Muscle layer of colon (tissue), 2 donors: ENCODE measurements around the gene SOS2.
A peak's percentile ranks its signal among the peaks of the same experiment; 100 is the strongest.
"Not testable (repeated sequence)": the region's sequence is repeated elsewhere in the genome, so short reads cannot be mapped to it uniquely, and the experiment has no call there.

Experiments used
- H3K27ac ChIP-seq: one replicate; pipeline ENCODE4 v1.7.0; 2013; ENCODE audit warnings: low read depth, mild to moderate bottlenecking, low read length, moderate library complexity
- H3K27me3 ChIP-seq, 2 donors: one replicate each; pipeline ENCODE4 v1.7.0; 2013; ENCODE audit warnings: low read length in 2 of 2, mild to moderate bottlenecking in 2 of 2; ENCODE audit not compliant: insufficient read depth in 2 of 2, control insufficient read depth in 1 of 2
- H3K36me3 ChIP-seq: one replicate; pipeline ENCODE4 v1.7.0; 2013; ENCODE audit warnings: mild to moderate bottlenecking, low read length; ENCODE audit not compliant: insufficient read depth
- H3K4me1 ChIP-seq: one replicate; pipeline ENCODE4 v1.7.0; 2013; ENCODE audit warnings: mild to moderate bottlenecking, low read length; ENCODE audit not compliant: insufficient read depth
- H3K4me3 ChIP-seq, 2 donors: one replicate each; pipeline ENCODE4 v1.7.0; 2013; ENCODE audit warnings: low read length in 2 of 2, low read depth in 1 of 2, mild to moderate bottlenecking in 1 of 2, moderate library complexity in 1 of 2
- H3K9ac ChIP-seq: one replicate; pipeline ENCODE4 v1.7.0; 2013; ENCODE audit warnings: low read length
- H3K9me3 ChIP-seq: one replicate; pipeline ENCODE4 v1.7.0; 2013; ENCODE audit warnings: mild to moderate bottlenecking, low read length
- donor health status: abdominal sarcoma.
- donor health status: Adenocarcinoma of cecum.

Gene SOS2

GRCh38 chr14:50167381-50167780 lies 64.0 kb downstream of the SOS2 start:
- H3K36me3 ChIP-seq, H3K4me1 ChIP-seq, H3K9me3 ChIP-seq, H3K27me3 ChIP-seq, H3K27ac ChIP-seq, H3K9ac ChIP-seq, H3K4me3 ChIP-seq: not testable (repeated sequence)

GRCh38 chr14:50156111-50156510 lies 75.3 kb downstream of the SOS2 start:
- H3K27me3 ChIP-seq = no peaks in the 10 kb centered on the region
- peaks cover 37% of the 10 kb centered on the region for H3K36me3 ChIP-seq
- no peak overlapping the region for H3K9ac ChIP-seq
- H3K27ac ChIP-seq = no peak overlapping the region
- no peak overlapping the region for H3K4me3 ChIP-seq
- no peaks in the 10 kb centered on the region for H3K9me3 ChIP-seq
- H3K4me1 ChIP-seq = no peaks in the 10 kb centered on the region

GRCh38 chr14:50148799-50149198 lies 82.6 kb downstream of the SOS2 start:
- H3K9ac ChIP-seq = no peak overlapping the region
- H3K9me3 ChIP-seq = no peaks in the 10 kb centered on the region
- H3K36me3 ChIP-seq = peaks cover 18% of the 10 kb centered on the region

GRCh38 chr14:50139192-50139591 lies 92.2 kb downstream of the SOS2 start:
- no peak overlapping the region for H3K27ac ChIP-seq
- H3K36me3 ChIP-seq = no peaks in the 10 kb centered on the region
- H3K4me1 ChIP-seq = no peaks in the 10 kb centered on the region
- no peaks in the 10 kb centered on the region for H3K9me3 ChIP-seq
- no peak overlapping the region for H3K9ac ChIP-seq
- H3K27me3 ChIP-seq = no peaks in the 10 kb centered on the region
- H3K4me3 ChIP-seq = no peak overlapping the region

More at GRCh38 chr14:50148799-50149198, 82.6 kb downstream of the SOS2 start:
- Histone ChIP-seq H3K4me1 (no peaks in the 10 kb centered on the region), H3K4me3 (no peak overlapping the region), H3K27me3 (no peaks in the 10 kb centered on the region), H3K27ac (no peak overlapping the region)

- Histone ChIP-seq H3K27ac (no peak overlapping the region), H3K9ac (no peak overlapping the region), H3K27me3 (no peaks in the 10 kb centered on the region), H3K4me1 (no peaks in the 10 kb centered on the region), H3K4me3 (no peak overlapping the region), H3K9me3 (no peaks in the 10 kb centered on the region), H3K36me3 (peaks cover 21% of the 10 kb centered on the region)
These were observed 103.6 kb downstream of the SOS2 start for GRCh38 chr14:50127802-50128201.

GRCh38 chr14:50123062-50123461 lies 108.3 kb downstream of the SOS2 start:
- Histone ChIP-seq H3K36me3 (peaks cover 10% of the 10 kb centered on the region), H3K4me3 (no peak overlapping the region), H3K9ac (no peak overlapping the region), H3K4me1 (no peaks in the 10 kb centered on the region), H3K27me3 (no peaks in the 10 kb centered on the region), H3K9me3 (no peaks in the 10 kb centered on the region), H3K27ac (no peak overlapping the region)

GRCh38 chr14:50122291-50122690 lies 109.1 kb downstream of the SOS2 start:
- H3K27ac ChIP-seq = no peak overlapping the region
- no peaks in the 10 kb centered on the region for H3K9me3 ChIP-seq
- H3K4me3 ChIP-seq = no peak overlapping the region
- H3K4me1 ChIP-seq = no peaks in the 10 kb centered on the region
- no peaks in the 10 kb centered on the region for H3K27me3 ChIP-seq
- no peak overlapping the region for H3K9ac ChIP-seq
- peaks cover 9% of the 10 kb centered on the region for H3K36me3 ChIP-seq

GRCh38 chr14:50121486-50121885 lies 109.9 kb downstream of the SOS2 start:
- Histone ChIP-seq H3K4me1 (peaks cover 5% of the 10 kb centered on the region), H3K27ac (no peak overlapping the region), H3K4me3 (no peak overlapping the region), H3K9me3 (no peaks in the 10 kb centered on the region), H3K27me3 (no peaks in the 10 kb centered on the region), H3K36me3 (peaks cover 9% of the 10 kb centered on the region), H3K9ac (no peak overlapping the region)

GRCh38 chr14:50117456-50117855 lies 113.9 kb downstream of the SOS2 start:
- Histone ChIP-seq H3K4me3 (no peak overlapping the region), H3K27ac (peak overlapping the region; percentile 48), H3K36me3 (peaks cover 12% of the 10 kb centered on the region), H3K9ac (no peak overlapping the region), H3K9me3 (no peaks in the 10 kb centered on the region), H3K27me3 (no peaks in the 10 kb centered on the region), H3K4me1 (peaks cover 12% of the 10 kb centered on the region)

- peak overlapping the region; percentile 87 for H3K27ac ChIP-seq
- peaks cover 12% of the 10 kb centered on the region for H3K4me1 ChIP-seq
- H3K9ac ChIP-seq = peak overlapping the region; percentile 27
- peaks cover 12% of the 10 kb centered on the region for H3K36me3 ChIP-seq
- peak overlapping the region; percentile 23 to 82 for H3K4me3 ChIP-seq
- H3K27me3 ChIP-seq = no peaks in the 10 kb centered on the region
- H3K9me3 ChIP-seq = no peaks in the 10 kb centered on the region
These were observed 114.4 kb downstream of the SOS2 start for GRCh38 chr14:50116966-50117365.

GRCh38 chr14:50116181-50116956 lies 115.0 kb downstream of the SOS2 start, which contains the start of gene VCPKMT:
Gene VCPKMT, minus strand, starts transcription at chr14:50116572. Its CDS starts 20 bp downstream, at chr14:50116552.
- Histone ChIP-seq H3K27ac (peak within 1 kb of the TSS; percentile 87), H3K27me3 (no peaks in the 10 kb centered on the region), H3K9ac (peak within 1 kb of the TSS; percentile 27), H3K9me3 (no peaks in the 10 kb centered on the region), H3K4me1 (peaks cover 12% of the 10 kb centered on the region), H3K36me3 (peaks cover 12% of the 10 kb centered on the region), H3K4me3 (peak within 1 kb of the TSS; percentile 82 to 90)
